Activated T-helper 1 cell treated with anti-CD3 and anti-CD28 coated beads, Interleukin-2, amount 50 U/mL, for 16 hours (primary cell): ENCODE measurements around the gene GSE1.
A peak's percentile ranks its signal among the peaks of the same experiment; 100 is the strongest.

Experiments
- DNase-seq, 2 donors: peaks; one replicate each; pipeline ENCODE4 v3.0.0-alpha.2; 2020; ENCODE audit warnings: low read depth in 1 of 2, low spot score in 1 of 2

The GSE1 gene

GRCh38 chr16:85696781-85697180 lies 83.7 kb downstream of the GSE1 start:
- no peak for DNase-seq

- DNase-seq, result no peak
Measured at GRCh38 chr16:85697431-85697830, 84.3 kb downstream of the GSE1 start.

GRCh38 chr16:85698459-85698891 lies 85.4 kb downstream of the GSE1 start:
- DNase-seq, result no peak

- DNase-seq, result no peak
Measured at GRCh38 chr16:85698935-85699558, 85.9 kb downstream of the GSE1 start.

GRCh38 chr16:85699628-85700027 lies 86.5 kb downstream of the GSE1 start:
- no peak for DNase-seq

GRCh38 chr16:85704011-85704410 lies 90.9 kb downstream of the GSE1 start:
- no peak for DNase-seq

GRCh38 chr16:85704900-85705846 lies 92.1 kb downstream of the GSE1 start:
- no peak for DNase-seq

- no peak for DNase-seq
Measured at GRCh38 chr16:85706449-85707034, 93.4 kb downstream of the GSE1 start.

- no peak for DNase-seq
Measured at GRCh38 chr16:85707528-85708095, 94.5 kb downstream of the GSE1 start.

- DNase-seq, result no peak
Measured at GRCh38 chr16:85708338-85708737, 95.2 kb downstream of the GSE1 start.

GRCh38 chr16:85709766-85710585 lies 96.9 kb downstream of the GSE1 start:
- DNase-seq, result no peak

GRCh38 chr16:85710732-85711131 lies 97.6 kb downstream of the GSE1 start:
- DNase-seq, result no peak

GRCh38 chr16:85711982-85712587 lies 99.0 kb downstream of the GSE1 start:
- DNase-seq, result no peak

- no peak for DNase-seq
Measured at GRCh38 chr16:85712801-85713200, 99.7 kb downstream of the GSE1 start.

- DNase-seq, result no peak
Measured at GRCh38 chr16:85715169-85716021, 102.3 kb downstream of the GSE1 start.

GRCh38 chr16:85716022-85716679 lies 103.0 kb downstream of the GSE1 start:
- no peak for DNase-seq

GRCh38 chr16:85716680-85717038 lies 103.5 kb downstream of the GSE1 start:
- no peak for DNase-seq

GRCh38 chr16:85717393-85718152 lies 104.5 kb downstream of the GSE1 start:
- DNase-seq, result peak in 1 of 2 donors; percentile 19
